OCI-M1 (cell line): ENCODE measurements around the gene ADAMTSL5.

Experiments used
- DNase-seq: peaks from one replicate; lab custom pipeline; 2025; lab: John Stamatoyannopoulos, UW

Gene ADAMTSL5

DNA sequence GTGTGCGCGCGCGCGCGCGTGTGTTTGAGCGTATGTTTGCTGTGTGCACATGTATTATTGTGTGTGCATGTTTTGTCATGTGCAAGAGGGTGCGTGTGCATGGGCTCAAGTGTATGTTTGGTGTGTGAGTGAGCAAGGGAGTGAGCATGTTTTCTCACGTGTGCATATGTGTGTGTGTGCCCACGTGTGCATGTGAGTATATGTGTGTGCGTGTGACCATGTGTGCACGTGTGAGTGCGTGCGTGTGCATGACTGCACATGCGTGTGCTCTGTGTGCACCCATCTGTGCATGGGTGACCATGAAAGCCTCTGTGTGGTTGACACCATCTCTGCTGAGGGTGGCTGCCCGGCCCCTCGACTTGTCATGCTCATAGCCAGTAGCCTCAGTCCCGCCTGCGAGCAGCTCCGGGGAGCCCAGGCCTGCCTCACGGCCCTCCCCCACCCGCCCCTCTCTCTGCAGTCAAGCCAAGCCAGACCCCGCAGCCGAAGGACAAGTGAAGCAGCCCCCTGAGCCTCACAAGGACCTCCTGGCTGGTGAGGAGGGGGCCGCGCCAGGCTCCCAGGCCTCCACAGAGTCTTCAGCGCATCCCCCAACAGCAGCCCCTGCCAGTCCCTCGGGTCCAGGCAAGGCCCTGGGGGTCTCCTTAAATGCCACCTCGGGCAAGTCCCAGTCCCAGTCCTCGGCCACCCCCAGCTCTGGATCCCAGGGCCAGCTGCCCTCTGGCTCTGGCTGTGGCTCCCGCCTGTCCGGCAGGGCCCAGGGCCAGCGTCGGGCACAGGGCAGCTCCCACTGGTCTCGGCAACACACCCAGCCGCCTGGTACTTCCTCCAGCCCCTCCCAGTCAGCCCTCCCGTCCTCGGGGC is 15.9 kb downstream of the ADAMTSL5 start:
- DNase-seq, result no peak

- DNase-seq, result no peak
Observed at GRCh38 chr19:1495799-1496713, 16.8 kb downstream of the ADAMTSL5 start.

DNA sequence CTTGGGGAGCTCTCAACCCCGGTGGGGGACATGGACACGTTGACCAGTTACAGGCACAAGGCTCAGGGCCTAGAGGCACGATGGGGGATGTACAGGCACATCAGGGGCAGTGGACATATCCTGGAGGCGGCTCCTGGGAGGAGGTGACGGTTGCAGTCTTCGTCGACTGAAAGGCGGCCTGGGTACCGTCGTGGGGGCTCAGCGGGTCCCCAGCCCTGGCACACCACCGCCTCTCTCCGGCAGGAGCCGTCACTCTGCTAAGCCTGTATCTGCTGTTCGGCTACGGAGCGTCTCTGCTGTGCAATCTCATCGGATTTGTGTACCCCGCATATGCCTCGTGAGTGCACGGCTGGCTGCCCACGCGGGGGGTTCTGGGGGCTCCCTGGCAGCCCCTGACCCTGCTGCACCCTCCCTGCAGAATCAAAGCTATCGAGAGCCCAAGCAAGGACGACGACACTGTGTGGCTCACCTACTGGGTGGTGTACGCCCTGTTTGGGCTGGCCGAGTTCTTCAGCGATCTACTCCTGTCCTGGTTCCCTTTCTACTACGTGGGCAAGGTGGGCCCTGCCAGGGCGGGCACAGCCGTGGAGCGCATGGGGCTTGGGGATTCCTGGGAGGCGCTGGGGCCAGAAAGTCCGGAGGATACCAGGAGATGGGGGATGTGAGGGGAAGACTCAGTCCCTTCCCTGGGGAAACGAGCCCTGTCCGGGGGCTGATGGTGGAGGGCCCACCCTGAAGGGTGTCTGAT is 17.6 kb downstream of the ADAMTSL5 start:
- DNase-seq, result no peak

GRCh38 chr19:1494115-1494815 is 18.6 kb downstream of the ADAMTSL5 start:
- DNase-seq, result no peak

DNA sequence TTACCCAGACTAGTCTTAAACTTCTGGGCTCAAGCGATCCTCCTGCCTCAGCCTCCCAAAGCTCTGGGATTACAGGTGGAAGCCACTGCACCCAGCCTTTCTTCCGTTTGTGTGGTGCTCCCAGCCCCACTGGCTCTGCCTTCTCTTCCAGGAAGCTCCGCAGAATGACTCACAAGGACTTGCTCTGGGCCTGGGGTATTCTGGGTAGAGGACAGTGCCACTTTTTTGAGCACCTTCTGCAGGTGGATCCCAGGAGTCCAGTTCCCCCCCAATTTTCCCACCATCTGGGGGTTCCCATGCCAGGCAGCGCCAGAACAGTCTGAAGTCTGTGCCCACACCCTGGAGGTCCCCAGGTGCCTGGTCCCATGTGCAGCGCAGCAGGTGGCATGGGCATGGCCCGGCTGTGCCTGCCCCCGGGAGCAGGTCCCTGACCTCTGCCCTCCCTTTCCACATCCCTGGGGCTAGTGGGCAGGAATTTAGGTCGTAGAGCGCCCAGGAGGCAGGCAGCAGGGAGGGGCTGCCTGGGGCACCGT is 20.3 kb downstream of the ADAMTSL5 start:
- no peak for DNase-seq

GRCh38 chr19:1491849-1492170 is 21.0 kb downstream of the ADAMTSL5 start:
- DNase-seq, result no peak

DNA sequence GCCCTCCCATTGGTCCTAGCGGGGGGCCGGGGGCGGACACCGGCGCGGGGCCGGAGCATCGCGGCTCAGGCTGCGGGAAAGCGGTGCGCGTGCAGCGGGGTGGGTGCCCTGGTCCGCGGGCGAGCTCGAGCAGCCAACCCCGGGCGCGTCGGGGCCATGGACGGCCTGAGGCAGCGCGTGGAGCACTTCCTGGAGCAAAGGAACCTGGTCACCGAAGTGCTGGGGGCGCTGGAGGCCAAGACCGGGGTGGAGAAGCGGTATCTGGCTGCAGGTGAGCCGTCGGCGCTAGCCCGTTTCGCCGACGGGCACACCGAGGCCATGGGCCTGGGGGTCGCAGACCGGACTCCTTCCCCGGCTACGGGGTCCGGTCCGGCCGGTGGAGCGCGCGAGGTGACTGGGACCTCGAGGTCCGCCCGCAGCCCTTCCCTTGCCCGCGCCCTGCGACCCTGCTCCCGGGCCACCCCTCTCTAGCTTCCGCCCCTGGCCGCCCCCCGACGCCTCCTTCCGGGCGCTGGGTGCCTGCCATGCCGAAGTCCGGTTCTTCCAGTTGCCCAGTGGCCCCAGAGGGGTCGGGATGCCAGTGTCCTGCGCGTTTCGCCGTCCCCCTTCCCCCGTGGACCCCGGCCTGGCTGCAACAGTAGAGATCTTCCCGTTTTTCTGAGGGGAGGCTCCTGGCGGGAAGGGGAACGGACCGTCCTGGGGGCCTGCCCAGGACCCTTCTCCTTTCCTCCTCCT is 21.5 kb downstream of the ADAMTSL5 start, which contains the start of gene REEP6:
TSS of gene REEP6 (plus strand) at position 68 of the 735 bp plus-strand sequence. CDS start at position 157, 89 bp downstream.
- no peak for DNase-seq

GRCh38 chr19:1490311-1491113 is 22.3 kb downstream of the ADAMTSL5 start, which contains the start of gene PCSK4:
PCSK4 (minus strand) TSS chr19:1490350; CDS start chr19:1490346, 4 bp downstream.
- DNase-seq, result peak; percentile 97

GRCh38 chr19:1489463-1490310 is 23.1 kb downstream of the ADAMTSL5 start:
- DNase-seq, result no peak

DNA sequence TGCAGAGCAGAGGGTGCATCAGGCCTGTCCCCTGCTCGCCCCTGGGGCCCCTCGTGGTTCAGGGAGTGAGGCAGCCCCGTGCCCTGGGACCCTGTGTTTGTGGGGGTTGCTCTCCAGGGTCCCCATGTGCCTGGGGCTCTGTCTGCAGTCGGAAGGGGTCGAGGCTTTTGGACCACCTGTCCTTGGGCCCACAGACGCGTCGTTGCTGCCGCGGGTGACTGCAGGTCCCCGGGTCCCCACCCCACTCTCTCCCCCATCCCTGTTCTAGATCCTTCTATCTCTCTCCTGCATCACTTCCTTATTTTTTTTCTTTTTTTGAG is 24.6 kb downstream of the ADAMTSL5 start:
- DNase-seq, result no peak

DNA sequence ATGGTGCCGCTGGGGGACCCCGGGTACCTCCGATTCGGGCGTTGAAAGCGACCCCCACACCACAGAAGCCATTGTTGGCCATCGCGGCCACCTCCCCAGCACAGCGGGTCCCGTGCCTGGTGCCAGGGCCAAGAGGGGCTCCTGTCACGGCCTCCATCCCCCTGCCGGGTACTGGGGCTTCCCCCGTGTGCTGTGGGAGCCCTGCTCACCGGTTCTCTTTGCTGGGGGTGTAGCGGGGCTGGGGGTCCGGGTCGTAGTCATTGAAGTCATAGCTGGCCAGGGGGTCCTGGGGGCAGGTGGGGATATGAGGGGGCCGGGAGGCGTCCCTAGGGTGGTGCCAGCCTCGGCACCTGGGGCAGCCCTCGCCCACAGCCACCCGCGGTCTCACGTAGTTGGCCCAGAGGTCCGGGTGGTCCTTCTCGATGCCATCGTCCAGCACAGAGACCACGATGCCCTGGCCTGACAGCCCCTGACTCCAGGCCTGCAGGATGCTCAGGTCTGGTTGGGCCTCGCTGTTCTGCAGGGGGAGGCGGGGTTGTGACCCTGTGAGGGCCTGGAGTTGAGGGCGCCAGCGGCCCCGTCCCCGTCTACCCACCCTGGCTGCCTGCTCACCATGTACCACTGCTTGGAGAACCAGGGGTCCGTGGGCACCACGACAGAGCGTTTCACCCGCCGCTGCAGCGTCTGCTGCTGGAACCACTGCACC is 25.1 kb downstream of the ADAMTSL5 start:
- DNase-seq, result no peak

- no peak for DNase-seq
Observed at GRCh38 chr19:1486720-1487575, 25.9 kb downstream of the ADAMTSL5 start.

- DNase-seq, result no peak
Observed at GRCh38 chr19:1483979-1484428, 28.8 kb downstream of the ADAMTSL5 start.

DNA sequence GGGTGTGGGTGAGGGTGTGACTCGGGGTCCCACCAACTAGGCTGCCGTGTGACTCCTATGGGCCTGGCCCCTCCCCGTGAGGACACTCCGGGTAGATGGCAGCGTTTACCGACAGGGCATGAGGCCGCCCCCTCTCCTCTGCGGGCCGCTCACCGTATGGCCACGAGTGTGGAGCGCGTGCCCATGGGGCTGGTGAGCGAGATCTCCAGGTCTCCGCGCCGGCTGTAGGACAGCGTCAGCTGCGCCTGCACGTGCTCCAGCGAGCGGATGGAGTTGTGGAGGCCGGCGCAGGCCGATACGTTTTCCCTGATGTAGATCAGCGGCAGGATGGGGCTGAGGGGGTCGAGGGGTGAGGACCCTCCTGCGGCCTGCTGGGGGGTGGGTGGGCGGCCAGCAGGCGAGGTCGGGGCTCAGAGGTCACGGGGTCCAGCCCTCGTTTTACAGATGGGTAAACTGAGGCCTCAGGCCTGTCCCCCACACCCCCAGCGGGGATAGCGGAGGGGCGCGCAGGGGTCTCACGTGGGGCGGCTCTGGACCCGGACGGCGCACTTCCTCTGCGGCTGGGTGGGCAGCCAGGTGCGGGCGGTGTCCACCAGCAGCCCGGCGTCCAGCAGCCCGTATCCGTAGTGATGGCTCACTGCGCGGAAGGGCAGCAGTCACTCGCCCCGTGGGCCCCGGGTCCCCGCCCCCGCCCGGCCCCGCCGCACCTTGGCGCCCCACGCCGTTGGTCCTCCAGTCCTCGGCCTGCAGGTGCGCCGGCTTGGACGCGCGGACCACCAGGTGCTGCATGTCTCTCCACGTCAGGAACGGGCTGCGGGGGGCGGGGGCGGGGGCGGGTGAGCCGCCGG is 29.5 kb downstream of the ADAMTSL5 start:
- no peak for DNase-seq

DNA sequence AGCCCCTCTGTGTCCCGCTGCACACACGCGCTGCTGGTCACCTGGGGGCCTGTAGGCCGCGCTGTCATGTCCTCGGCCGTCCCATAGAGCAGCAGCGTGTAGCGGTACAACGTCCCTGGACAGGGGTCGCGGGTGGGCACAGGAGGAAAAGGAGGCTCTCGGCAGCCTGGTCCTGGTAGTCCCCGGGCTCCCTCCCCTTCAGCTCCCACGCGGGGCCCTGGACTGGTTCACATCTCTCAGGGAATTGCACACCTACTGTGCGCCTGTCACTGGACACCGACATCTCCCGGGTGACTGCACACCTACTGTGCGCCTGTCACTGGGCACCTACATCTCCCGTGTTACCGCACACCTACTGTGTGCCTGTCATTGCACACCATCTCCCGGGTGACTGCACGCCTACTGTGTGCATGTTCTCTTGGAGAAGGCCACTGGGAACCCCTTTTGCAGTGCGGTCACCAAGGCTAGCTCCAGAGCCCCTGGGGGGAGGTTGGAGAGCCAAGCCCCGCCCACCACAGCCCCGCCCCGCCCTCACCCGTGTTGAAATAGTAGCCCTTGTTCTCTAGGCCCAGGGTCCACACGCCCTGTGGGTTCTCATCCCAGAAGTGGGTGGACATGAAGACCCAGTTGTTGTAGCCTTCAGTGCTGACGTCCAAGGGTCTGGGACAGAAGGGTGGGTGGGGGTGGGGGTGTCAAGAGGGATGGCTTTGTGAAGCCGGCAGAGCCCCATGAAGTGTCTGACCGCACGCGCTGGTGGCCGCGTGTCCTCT is 30.3 kb downstream of the ADAMTSL5 start:
- DNase-seq, result no peak
